ENCODE data around the gene SPHKAP.

- TF ChIP-seq POLR2A (IDR thresholded peaks at IDR 0.05) (no peak), CTCF (IDR thresholded peaks at IDR 0.05 in 4 of 5, conservative IDR thresholded peaks at IDR 0.05 in 1 of 5) (no peak)
Measured at GRCh38 chr2:228072669-228073068, 108.8 kb downstream of the SPHKAP start.

Measured in gastrocnemius medialis (tissue), 4 donors.